ENCODE data around the gene C3orf38.

C3orf38 gene

DNA sequence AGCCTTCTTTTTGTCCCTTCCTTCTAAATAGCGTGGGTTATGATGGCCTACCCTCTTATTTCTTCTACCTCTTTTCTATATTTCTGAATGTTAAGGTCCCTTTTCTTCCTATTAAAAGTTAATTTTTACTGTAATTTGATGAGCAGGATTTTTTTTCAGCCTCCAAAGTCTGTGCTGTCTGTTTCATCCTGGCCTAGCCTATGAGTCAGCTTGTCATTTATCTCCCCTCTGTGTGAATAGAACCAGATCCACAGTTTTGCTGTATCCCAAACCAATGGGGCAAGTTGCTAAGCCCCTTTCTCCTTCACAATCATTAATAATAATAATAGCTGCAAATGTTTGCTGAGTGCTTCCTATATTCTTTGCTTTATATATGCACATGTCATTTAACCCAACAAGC, 18.1 kb upstream of the C3orf38 start:
- H3K36me3 ChIP-seq (ENCODE audit: control insufficient read depth, insufficient read depth, low read length) = no peaks in the 10 kb centered on the region

GRCh38 chr3:88132894-88133293, 16.9 kb upstream of the C3orf38 start:
- Histone ChIP-seq H3K27ac (ENCODE audit: insufficient read depth, low read depth, low read length, poor library complexity, severe bottlenecking) (no peak overlapping the region), H3K4me3 (ENCODE audit: insufficient read depth, low read depth, low read length) (no peak overlapping the region), H3K27me3 (ENCODE audit: control insufficient read depth, insufficient read depth, low read length, poor library complexity, severe bottlenecking) (no peaks in the 10 kb centered on the region), H3K9me3 (ENCODE audit: control insufficient read depth, low read length) (no peaks in the 10 kb centered on the region), H3K36me3 (ENCODE audit: control insufficient read depth, insufficient read depth, low read length) (no peaks in the 10 kb centered on the region), H3K4me1 (ENCODE audit: control insufficient read depth, insufficient read depth, low read length) (no peaks in the 10 kb centered on the region)
- WGBS, 2 experiments = 97 to 100% methylated on average over 1 of the region's 1 CpG

More for the DNA sequence above, 18.1 kb upstream of the C3orf38 start:
- Histone ChIP-seq H3K27me3 (ENCODE audit: control insufficient read depth, insufficient read depth, low read length, poor library complexity, severe bottlenecking) (no peaks in the 10 kb centered on the region), H3K9me3 (ENCODE audit: control insufficient read depth, low read length) (no peaks in the 10 kb centered on the region), H3K4me3 (ENCODE audit: insufficient read depth, low read depth, low read length) (no peak overlapping the region), H3K27ac (ENCODE audit: insufficient read depth, low read depth, low read length, poor library complexity, severe bottlenecking) (no peak overlapping the region), H3K4me1 (ENCODE audit: control insufficient read depth, insufficient read depth, low read length) (no peaks in the 10 kb centered on the region)
- WGBS, 2 experiments = 100% methylated on average over 1 of the region's 1 CpG

DNA sequence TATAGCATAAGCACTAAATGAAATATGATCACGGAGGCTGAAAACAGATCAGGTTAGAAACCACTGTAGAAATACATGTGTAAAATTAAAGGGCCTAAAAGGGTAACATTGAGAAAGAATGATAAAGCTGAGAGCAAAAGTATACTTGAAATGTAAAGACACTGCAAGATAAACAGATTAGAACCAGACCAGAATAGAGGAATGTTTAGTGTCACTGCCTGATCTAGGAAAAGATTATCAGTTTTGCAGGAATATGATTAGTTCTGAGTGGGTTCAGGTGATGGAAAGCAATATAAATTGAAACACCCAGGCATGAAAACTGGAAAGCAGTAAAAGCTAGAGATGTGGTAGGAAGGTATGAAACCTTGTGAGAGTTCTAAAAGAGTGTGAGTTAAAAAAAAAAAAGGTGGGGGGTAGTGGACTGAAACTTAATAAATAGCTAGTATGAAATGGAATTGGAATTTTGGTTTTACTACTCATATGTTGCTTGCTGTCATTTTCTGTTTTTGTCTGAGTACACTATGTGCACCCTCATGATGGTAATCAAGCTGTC, 16.0 kb upstream of the C3orf38 start:
- WGBS, 2 experiments = 0% methylated on average over 1 of the region's 1 CpG
- H3K4me1 ChIP-seq (ENCODE audit: control insufficient read depth, insufficient read depth, low read length) = no peaks in the 10 kb centered on the region
- H3K27me3 ChIP-seq (ENCODE audit: control insufficient read depth, insufficient read depth, low read length, poor library complexity, severe bottlenecking) = no peaks in the 10 kb centered on the region
- no peak overlapping the region for H3K27ac ChIP-seq (ENCODE audit: insufficient read depth, low read depth, low read length, poor library complexity, severe bottlenecking)
- H3K9me3 ChIP-seq (ENCODE audit: control insufficient read depth, low read length) = no peaks in the 10 kb centered on the region
- H3K36me3 ChIP-seq (ENCODE audit: control insufficient read depth, insufficient read depth, low read length) = peaks cover 2% of the 10 kb centered on the region
- no peak overlapping the region for H3K4me3 ChIP-seq (ENCODE audit: insufficient read depth, low read depth, low read length)

- Histone ChIP-seq H3K4me3 (ENCODE audit: insufficient read depth, low read depth, low read length) (no peak overlapping the region), H3K27me3 (ENCODE audit: control insufficient read depth, insufficient read depth, low read length, poor library complexity, severe bottlenecking) (no peaks in the 10 kb centered on the region), H3K4me1 (ENCODE audit: control insufficient read depth, insufficient read depth, low read length) (no peaks in the 10 kb centered on the region), H3K9me3 (ENCODE audit: control insufficient read depth, low read length) (no peaks in the 10 kb centered on the region), H3K27ac (ENCODE audit: insufficient read depth, low read depth, low read length, poor library complexity, severe bottlenecking) (no peak overlapping the region), H3K36me3 (ENCODE audit: control insufficient read depth, insufficient read depth, low read length) (peaks cover 19% of the 10 kb centered on the region)
- 88 to 100% methylated on average over 1 of the region's 1 CpG for WGBS, 2 experiments
Observed at GRCh38 chr3:88137836-88138235, 11.9 kb upstream of the C3orf38 start.

GRCh38 chr3:88141458-88142083, 8.2 kb upstream of the C3orf38 start:
- Histone ChIP-seq H3K4me1 (ENCODE audit: control insufficient read depth, insufficient read depth, low read length) (no peaks in the 10 kb centered on the region), H3K4me3 (ENCODE audit: insufficient read depth, low read depth, low read length) (no peak overlapping the region), H3K27me3 (ENCODE audit: control insufficient read depth, insufficient read depth, low read length, poor library complexity, severe bottlenecking) (no peaks in the 10 kb centered on the region), H3K9me3 (ENCODE audit: control insufficient read depth, low read length) (no peaks in the 10 kb centered on the region), H3K36me3 (ENCODE audit: control insufficient read depth, insufficient read depth, low read length) (peaks cover 19% of the 10 kb centered on the region), H3K27ac (ENCODE audit: insufficient read depth, low read depth, low read length, poor library complexity, severe bottlenecking) (no peak overlapping the region)
- WGBS, 2 experiments = 73 to 74% methylated on average over 4 of the region's 4 CpGs

- Histone ChIP-seq H3K27me3 (ENCODE audit: control insufficient read depth, insufficient read depth, low read length, poor library complexity, severe bottlenecking) (no peaks in the 10 kb centered on the region), H3K9me3 (ENCODE audit: control insufficient read depth, low read length) (no peaks in the 10 kb centered on the region), H3K27ac (ENCODE audit: insufficient read depth, low read depth, low read length, poor library complexity, severe bottlenecking) (no peak overlapping the region), H3K4me3 (ENCODE audit: insufficient read depth, low read depth, low read length) (no peak overlapping the region), H3K36me3 (ENCODE audit: control insufficient read depth, insufficient read depth, low read length) (peaks cover 19% of the 10 kb centered on the region), H3K4me1 (ENCODE audit: control insufficient read depth, insufficient read depth, low read length) (no peaks in the 10 kb centered on the region)
- WGBS, 2 experiments = 35 to 39% methylated on average over 2 of the region's 3 CpGs
Observed at GRCh38 chr3:88142094-88142624, 7.6 kb upstream of the C3orf38 start.

DNA sequence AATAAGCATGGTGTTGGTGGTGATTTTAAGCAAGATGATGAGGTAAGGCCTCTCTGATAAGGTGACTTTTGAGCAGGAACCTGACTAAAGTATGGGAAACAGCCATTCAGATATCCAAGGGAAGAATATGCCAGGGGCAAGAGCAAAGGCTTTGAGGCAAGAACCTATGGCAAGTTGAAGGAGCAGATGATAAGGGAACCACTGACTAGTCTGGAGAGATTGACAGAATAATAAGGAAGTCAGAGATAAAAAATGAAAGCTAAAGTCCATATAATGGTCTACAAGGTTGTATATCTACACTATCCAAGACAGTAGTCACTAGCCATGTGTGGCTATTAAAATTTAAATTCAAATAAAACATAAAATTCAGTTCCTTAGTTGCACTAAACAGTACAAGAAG, 2.5 kb upstream of the C3orf38 start:
- Histone ChIP-seq H3K4me3 (ENCODE audit: insufficient read depth, low read depth, low read length) (no peak overlapping the region), H3K9me3 (ENCODE audit: control insufficient read depth, low read length) (no peaks in the 10 kb centered on the region), H3K4me1 (ENCODE audit: control insufficient read depth, insufficient read depth, low read length) (no peaks in the 10 kb centered on the region), H3K27me3 (ENCODE audit: control insufficient read depth, insufficient read depth, low read length, poor library complexity, severe bottlenecking) (no peaks in the 10 kb centered on the region), H3K27ac (ENCODE audit: insufficient read depth, low read depth, low read length, poor library complexity, severe bottlenecking) (no peak overlapping the region), H3K36me3 (ENCODE audit: control insufficient read depth, insufficient read depth, low read length) (no peaks in the 10 kb centered on the region)

DNA sequence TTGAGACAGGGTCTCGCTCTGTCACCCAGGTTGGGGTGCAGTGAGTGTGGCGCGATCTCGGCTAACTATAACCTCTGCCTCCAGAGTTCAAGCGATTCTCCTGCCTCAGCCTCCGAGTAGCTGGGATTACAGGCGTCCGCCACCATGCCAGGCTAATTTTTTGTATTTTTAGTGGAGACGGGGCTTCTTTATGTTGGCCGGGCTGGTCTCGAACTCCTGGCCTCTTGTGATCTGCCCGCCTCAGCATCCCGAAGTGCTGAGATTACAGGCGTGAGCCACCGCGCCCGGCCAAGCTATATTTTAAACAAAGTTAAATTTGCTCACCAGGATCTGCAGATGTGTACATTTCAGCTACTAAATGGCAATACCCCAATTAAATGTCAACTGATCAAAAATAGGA, 1.1 kb upstream of the C3orf38 start:
- peak overlapping the region; percentile 94 for H3K4me3 ChIP-seq (ENCODE audit: insufficient read depth, low read depth, low read length)
- no peaks in the 10 kb centered on the region for H3K4me1 ChIP-seq (ENCODE audit: control insufficient read depth, insufficient read depth, low read length)
- H3K9me3 ChIP-seq (ENCODE audit: control insufficient read depth, low read length) = no peaks in the 10 kb centered on the region
- 82 to 85% methylated on average over 17 of the region's 17 CpGs for WGBS, 2 experiments
- no peak overlapping the region for H3K27ac ChIP-seq (ENCODE audit: insufficient read depth, low read depth, low read length, poor library complexity, severe bottlenecking)
- peaks cover 7% of the 10 kb centered on the region for H3K36me3 ChIP-seq (ENCODE audit: control insufficient read depth, insufficient read depth, low read length)
- no peaks in the 10 kb centered on the region for H3K27me3 ChIP-seq (ENCODE audit: control insufficient read depth, insufficient read depth, low read length, poor library complexity, severe bottlenecking)

- Histone ChIP-seq H3K9me3 (ENCODE audit: control insufficient read depth, low read length) (no peaks in the 10 kb centered on the region), H3K36me3 (ENCODE audit: control insufficient read depth, insufficient read depth, low read length) (peaks cover 7% of the 10 kb centered on the region), H3K27ac (ENCODE audit: insufficient read depth, low read depth, low read length, poor library complexity, severe bottlenecking) (no peak overlapping the region), H3K4me1 (ENCODE audit: control insufficient read depth, insufficient read depth, low read length) (no peaks in the 10 kb centered on the region), H3K4me3 (ENCODE audit: insufficient read depth, low read depth, low read length) (peak overlapping the region; percentile 94), H3K27me3 (ENCODE audit: control insufficient read depth, insufficient read depth, low read length, poor library complexity, severe bottlenecking) (no peaks in the 10 kb centered on the region)
- WGBS, 2 experiments = 1 to 2% methylated on average over 14 to 16 of the region's 16 CpGs
Observed at GRCh38 chr3:88149101-88149508, 654 bp upstream of the C3orf38 start.

DNA sequence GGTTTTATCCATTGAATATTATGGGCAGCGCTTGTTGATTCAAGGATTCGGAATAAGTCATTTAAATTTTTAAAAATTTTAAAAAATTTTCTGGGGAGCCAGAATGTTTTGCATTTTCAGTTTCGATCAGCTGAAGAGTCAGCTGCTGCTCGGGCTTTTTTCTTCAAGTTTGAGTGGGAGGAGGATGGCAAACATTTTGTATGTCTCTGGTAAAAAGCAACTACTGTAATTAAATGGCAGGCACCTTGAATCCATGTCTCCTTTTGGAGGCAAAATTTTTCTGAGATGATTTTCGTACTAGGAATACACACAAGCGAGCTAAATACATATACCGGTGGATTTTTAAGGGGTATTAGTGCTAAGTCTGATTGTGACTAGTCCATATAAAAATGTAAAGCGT, 612 bp downstream of the C3orf38 start:
- no peaks in the 10 kb centered on the region for H3K27me3 ChIP-seq (ENCODE audit: control insufficient read depth, insufficient read depth, low read length, poor library complexity, severe bottlenecking)
- H3K27ac ChIP-seq (ENCODE audit: insufficient read depth, low read depth, low read length, poor library complexity, severe bottlenecking) = no peak overlapping the region
- 0 to 1% methylated on average over 8 of the region's 8 CpGs for WGBS, 2 experiments
- peaks cover 14% of the 10 kb centered on the region for H3K36me3 ChIP-seq (ENCODE audit: control insufficient read depth, insufficient read depth, low read length)
- H3K4me3 ChIP-seq (ENCODE audit: insufficient read depth, low read depth, low read length) = peak overlapping the region; percentile 94
- no peaks in the 10 kb centered on the region for H3K9me3 ChIP-seq (ENCODE audit: control insufficient read depth, low read length)
- no peaks in the 10 kb centered on the region for H3K4me1 ChIP-seq (ENCODE audit: control insufficient read depth, insufficient read depth, low read length)

Measured in ectodermal cell (in vitro differentiated cells).